ENCODE results near the gene MEGF6.
A peak's percentile ranks its signal among the peaks of the same experiment; 100 is the strongest.

The MEGF6 gene

DNA sequence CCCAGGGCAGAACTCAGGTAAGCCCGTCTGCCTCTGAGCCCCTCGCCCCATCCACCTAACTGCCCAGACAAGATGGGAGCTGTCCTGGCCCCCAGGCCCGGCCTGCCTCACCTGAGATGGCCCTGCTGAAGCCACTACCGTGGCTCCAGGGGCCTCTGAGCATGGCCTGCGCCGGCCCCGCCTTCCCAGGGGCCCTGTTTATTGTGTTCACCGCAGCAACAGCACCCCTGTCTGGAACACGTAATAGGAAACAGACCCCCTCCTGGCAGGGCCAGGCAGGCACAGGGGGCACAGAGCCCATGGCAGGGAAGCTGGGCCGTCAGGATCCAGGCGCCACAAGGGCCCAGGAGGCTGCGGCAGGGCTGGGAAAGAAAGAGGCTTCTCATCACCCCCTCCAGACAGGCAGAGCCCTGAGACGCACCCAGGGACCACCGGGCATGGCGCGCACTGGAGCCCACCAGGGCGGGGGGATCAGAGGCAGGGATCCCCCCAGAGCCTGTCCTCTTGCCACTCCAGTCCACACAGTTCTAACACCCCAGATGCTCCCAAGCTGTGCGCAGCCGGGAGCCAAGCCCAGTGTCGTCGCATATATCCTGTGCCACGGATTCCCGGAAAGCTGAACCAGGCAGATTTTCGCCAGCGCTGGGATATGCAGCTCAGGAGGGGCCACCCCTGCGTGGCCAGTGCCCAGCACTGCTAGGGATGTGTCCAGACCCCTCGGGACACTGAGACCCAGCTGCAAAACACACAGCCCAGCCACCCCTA lies 94.2 kb downstream of the MEGF6 start:
- peak; percentile 24; the same call in 1 of the 3 replicates for ATAC-seq

GRCh38 chr1:3516481-3516869 lies 94.8 kb downstream of the MEGF6 start:
- ATAC-seq = no peak; the same call in 2 of the 3 replicates
- no peak for TF ChIP-seq ESRRG (CRISPR knock-in tag; IDR thresholded peaks at IDR 0.05)
- TF ChIP-seq PPARA (CRISPR knock-in tag; IDR thresholded peaks at IDR 0.05; ENCODE audit: borderline replicate concordance) = no peak
- no peak for TF ChIP-seq RARB (CRISPR knock-in tag; IDR thresholded peaks at IDR 0.05)
- TF ChIP-seq ZC3H10 (CRISPR knock-in tag; IDR thresholded peaks at IDR 0.05) = no peak
- no peak for TF ChIP-seq CSRNP3 (CRISPR knock-in tag; IDR thresholded peaks at IDR 0.05)
- TF ChIP-seq ZNF70 (CRISPR knock-in tag; IDR thresholded peaks at IDR 0.05) = no peak
- TF ChIP-seq TOX (CRISPR knock-in tag; IDR thresholded peaks at IDR 0.05; ENCODE audit: borderline replicate concordance) = no peak
- TF ChIP-seq ZNF8 (CRISPR knock-in tag; IDR thresholded peaks at IDR 0.05) = no peak
- no peak for TF ChIP-seq ISL1 (CRISPR knock-in tag; IDR thresholded peaks at IDR 0.05)
- no peak for TF ChIP-seq OSR1 (CRISPR knock-in tag; IDR thresholded peaks at IDR 0.05)
- TF ChIP-seq ZNF565 (CRISPR knock-in tag; conservative IDR thresholded peaks at IDR 0.05; ENCODE audit: low read depth) = no peak
- TF ChIP-seq, protein P1, sequence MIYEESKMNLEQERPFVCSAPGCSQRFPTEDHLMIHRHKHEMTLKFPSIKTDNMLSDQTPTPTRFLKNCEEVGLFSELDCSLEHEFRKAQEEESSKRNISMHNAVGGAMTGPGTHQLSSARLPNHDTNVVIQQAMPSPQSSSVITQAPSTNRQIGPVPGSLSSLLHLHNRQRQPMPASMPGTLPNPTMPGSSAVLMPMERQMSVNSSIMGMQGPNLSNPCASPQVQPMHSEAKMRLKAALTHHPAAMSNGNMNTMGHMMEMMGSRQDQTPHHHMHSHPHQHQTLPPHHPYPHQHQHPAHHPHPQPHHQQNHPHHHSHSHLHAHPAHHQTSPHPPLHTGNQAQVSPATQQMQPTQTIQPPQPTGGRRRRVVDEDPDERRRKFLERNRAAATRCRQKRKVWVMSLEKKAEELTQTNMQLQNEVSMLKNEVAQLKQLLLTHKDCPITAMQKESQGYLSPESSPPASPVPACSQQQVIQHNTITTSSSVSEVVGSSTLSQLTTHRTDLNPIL (CRISPR knock-in tag; IDR thresholded peaks at IDR 0.05; ENCODE audit: low read depth) = no peak
- TF ChIP-seq TCF4 (CRISPR knock-in tag; IDR thresholded peaks at IDR 0.05; ENCODE audit: borderline replicate concordance) = no peak
- no peak for TF ChIP-seq BACH2 (CRISPR knock-in tag; IDR thresholded peaks at IDR 0.05; ENCODE audit: borderline replicate concordance)
- TF ChIP-seq, protein P2, sequence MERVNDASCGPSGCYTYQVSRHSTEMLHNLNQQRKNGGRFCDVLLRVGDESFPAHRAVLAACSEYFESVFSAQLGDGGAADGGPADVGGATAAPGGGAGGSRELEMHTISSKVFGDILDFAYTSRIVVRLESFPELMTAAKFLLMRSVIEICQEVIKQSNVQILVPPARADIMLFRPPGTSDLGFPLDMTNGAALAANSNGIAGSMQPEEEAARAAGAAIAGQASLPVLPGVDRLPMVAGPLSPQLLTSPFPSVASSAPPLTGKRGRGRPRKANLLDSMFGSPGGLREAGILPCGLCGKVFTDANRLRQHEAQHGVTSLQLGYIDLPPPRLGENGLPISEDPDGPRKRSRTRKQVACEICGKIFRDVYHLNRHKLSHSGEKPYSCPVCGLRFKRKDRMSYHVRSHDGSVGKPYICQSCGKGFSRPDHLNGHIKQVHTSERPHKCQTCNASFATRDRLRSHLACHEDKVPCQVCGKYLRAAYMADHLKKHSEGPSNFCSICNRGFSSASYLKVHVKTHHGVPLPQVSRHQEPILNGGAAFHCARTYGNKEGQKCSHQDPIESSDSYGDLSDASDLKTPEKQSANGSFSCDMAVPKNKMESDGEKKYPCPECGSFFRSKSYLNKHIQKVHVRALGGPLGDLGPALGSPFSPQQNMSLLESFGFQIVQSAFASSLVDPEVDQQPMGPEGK (CRISPR knock-in tag; IDR thresholded peaks at IDR 0.05; ENCODE audit: borderline replicate concordance) = no peak
- TF ChIP-seq SNAI2 (CRISPR knock-in tag; IDR thresholded peaks at IDR 0.05) = no peak
- TF ChIP-seq ZFP30 (CRISPR knock-in tag; IDR thresholded peaks at IDR 0.05) = no peak
- TF ChIP-seq, protein P3, sequence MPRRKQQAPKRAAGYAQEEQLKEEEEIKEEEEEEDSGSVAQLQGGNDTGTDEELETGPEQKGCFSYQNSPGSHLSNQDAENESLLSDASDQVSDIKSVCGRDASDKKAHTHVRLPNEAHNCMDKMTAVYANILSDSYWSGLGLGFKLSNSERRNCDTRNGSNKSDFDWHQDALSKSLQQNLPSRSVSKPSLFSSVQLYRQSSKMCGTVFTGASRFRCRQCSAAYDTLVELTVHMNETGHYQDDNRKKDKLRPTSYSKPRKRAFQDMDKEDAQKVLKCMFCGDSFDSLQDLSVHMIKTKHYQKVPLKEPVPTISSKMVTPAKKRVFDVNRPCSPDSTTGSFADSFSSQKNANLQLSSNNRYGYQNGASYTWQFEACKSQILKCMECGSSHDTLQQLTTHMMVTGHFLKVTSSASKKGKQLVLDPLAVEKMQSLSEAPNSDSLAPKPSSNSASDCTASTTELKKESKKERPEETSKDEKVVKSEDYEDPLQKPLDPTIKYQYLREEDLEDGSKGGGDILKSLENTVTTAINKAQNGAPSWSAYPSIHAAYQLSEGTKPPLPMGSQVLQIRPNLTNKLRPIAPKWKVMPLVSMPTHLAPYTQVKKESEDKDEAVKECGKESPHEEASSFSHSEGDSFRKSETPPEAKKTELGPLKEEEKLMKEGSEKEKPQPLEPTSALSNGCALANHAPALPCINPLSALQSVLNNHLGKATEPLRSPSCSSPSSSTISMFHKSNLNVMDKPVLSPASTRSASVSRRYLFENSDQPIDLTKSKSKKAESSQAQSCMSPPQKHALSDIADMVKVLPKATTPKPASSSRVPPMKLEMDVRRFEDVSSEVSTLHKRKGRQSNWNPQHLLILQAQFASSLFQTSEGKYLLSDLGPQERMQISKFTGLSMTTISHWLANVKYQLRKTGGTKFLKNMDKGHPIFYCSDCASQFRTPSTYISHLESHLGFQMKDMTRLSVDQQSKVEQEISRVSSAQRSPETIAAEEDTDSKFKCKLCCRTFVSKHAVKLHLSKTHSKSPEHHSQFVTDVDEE (CRISPR knock-in tag; IDR thresholded peaks at IDR 0.05) = no peak
- TF ChIP-seq CSDC2 (CRISPR knock-in tag; IDR thresholded peaks at IDR 0.05) = no peak
- no peak for TF ChIP-seq GLIS3 (CRISPR knock-in tag; IDR thresholded peaks at IDR 0.05)

More for the DNA sequence above, 94.2 kb downstream of the MEGF6 start:
- peak; percentile 44; the same call in 1 of the 2 replicates for TF ChIP-seq TCF4 (CRISPR knock-in tag; IDR thresholded peaks at IDR 0.05; ENCODE audit: borderline replicate concordance)
- TF ChIP-seq ARNTL (CRISPR knock-in tag; IDR thresholded peaks at IDR 0.05; ENCODE audit: borderline replicate concordance, low read depth) = no peak

DNA sequence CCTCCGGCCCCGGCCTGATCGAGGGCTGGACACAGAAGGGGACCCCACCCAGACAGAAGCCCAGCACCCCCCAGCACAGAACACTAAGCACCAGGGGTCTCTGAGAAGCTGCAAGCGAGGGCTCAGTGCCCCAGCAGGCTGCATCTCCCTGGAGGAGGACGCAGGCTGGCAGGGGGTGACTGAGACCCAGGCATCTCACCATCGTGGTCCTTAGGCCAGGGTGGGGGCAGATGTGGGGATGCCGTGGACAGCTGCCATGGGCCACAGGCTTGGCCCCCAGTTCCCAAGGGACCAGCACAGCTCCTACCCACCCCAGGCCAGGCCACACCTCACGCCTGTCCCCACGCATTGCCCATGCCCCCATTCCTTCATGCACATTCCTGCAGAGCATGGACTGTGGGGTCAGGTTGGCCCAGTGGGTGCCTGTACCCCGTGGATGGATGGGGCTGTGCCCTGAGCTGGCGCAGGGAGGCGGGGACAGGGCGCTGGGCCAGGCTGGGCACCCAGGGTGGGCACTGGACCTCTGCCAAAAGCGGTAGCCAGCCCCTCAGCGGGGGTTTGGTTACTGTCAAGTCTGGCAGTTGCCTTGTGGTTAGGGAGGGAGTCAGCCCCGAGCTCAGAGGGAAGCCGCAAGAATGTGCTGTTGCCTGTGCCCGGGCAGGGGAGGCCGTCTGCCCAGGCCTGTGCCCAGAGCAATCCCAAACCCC lies 95.4 kb downstream of the MEGF6 start:
- TF ChIP-seq TOX (CRISPR knock-in tag; IDR thresholded peaks at IDR 0.05; ENCODE audit: borderline replicate concordance) (no peak), ZC3H10 (CRISPR knock-in tag; IDR thresholded peaks at IDR 0.05) (no peak), RARB (CRISPR knock-in tag; IDR thresholded peaks at IDR 0.05) (no peak), CSRNP3 (CRISPR knock-in tag; IDR thresholded peaks at IDR 0.05) (no peak), SNAI2 (CRISPR knock-in tag; IDR thresholded peaks at IDR 0.05) (no peak), ZNF8 (CRISPR knock-in tag; IDR thresholded peaks at IDR 0.05) (no peak), BACH2 (CRISPR knock-in tag; IDR thresholded peaks at IDR 0.05; ENCODE audit: borderline replicate concordance) (no peak)
- TF ChIP-seq, protein P2 (CRISPR knock-in tag; IDR thresholded peaks at IDR 0.05; ENCODE audit: borderline replicate concordance) = no peak

More for the DNA sequence above, 95.4 kb downstream of the MEGF6 start:
- ATAC-seq = peak; percentile 74

All from SK-N-SH treated with all-trans-retinoic acid at 6 μM for 48 hours (cell line).